Measurements from ENCODE around the gene PANX2.
"Not testable (repeated sequence)": the region's sequence is repeated elsewhere in the genome, so short reads cannot be mapped to it uniquely, and the experiment has no call there.

The PANX2 gene

DNA sequence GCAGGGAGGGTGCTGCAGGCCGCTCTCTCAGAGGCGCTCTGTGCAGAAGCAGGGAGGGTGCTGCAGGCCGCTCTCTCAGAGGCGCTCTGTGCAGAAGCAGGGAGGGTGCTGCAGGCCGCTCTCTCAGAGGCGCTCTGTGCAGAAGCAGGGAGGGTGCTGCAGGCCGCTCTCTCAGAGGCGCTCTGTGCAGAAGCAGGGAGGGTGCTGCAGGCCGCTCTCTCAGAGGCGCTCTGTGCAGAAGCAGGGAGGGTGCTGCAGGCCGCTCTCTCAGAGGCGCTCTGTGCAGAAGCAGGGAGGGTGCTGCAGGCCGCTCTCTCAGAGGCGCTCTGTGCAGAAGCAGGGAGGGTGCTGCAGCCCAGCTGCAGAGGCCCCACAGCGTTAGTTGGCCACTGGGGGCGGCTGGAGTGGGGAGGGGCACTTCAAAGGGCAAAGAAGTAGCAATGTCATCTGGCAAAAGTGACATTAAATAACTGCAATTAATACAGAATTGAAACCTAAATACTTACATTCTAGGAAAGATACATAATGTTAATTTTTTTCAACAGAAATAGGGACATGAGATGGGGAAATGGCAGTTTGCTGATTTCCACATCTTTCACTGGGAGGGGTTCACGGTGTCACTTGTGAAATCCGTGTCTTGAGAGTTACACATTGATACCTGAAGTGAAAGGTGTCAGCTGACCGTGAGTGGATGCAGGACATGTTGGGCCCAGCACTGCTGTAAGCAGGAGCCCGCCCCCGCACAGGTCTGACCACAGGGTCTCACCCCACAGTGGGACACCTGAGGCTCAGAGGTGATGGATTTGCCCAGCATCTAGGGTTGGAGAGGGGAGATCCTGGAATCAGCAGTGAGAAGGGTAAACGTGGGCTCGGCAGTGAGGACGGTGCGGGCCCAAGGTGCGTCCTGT is 23.0 kb upstream of the PANX2 start:
- DNase-seq: not testable (repeated sequence)

DNA sequence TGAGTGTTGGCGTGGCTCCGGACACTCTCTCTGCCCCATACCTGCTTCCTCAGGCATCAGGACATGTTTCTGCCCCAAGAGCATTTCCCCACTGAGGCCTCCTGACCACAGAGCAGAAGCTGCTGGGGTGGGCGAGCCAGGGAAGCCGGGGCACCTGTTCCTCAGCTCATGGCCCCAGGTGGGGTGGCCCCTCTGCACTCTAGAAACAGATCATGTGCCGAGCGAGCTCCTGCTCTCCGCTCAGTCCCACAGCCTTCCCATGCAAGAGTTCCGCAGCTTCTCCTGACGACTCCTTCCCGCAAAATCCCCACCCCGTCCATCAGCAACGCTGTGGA is 22.4 kb upstream of the PANX2 start:
- no peak for DNase-seq

- DNase-seq: peak; percentile 25
Observed at GRCh38 chr22:50148991-50149721, 21.4 kb upstream of the PANX2 start.

DNA sequence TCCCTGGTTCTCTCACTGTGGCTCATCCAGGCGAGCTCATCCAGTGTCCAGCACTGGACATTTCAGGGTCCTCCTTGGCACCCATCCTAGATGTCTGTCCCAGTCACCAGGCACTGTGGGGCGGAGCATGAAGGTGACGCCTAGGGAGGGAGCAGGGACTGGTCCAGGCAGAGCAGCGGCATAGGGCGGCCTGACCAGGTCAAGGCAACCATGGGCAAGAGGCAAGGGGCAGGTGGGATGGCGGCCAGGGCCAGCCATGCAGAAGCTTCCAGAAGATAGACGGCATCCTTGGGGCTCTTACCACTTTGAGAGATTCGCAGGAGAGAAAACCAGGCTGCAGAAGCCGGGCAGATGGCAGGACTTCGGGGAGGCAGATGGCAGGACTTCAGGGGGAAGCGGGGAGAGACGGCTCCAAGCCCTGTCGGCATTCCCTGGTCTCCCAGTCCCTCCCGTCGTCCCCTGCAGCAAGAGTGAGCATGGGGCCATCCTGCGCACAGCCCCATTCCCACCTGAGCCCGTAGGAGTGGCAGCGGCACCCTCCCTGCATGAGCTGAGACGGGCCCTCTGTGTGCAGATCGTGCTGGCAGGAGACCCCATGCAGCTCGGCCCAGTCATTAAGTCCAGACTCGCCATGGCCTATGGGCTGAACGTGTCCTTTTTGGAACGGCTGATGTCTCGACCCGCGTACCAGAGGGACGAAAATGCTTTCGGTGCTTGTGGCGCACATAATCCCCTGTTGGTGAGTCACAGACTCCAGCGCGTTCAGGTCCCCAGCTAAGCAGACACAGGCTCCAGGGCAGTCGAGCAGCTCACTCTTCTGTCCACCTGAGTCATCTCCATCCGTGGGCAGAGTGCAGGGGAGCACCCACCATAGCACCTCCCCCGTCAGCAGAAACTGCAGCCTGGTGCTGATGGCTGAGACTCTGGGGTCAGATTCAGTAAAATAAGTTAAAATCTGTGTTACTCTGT is 20.1 kb upstream of the PANX2 start:
- peak; percentile 78 for DNase-seq

DNA sequence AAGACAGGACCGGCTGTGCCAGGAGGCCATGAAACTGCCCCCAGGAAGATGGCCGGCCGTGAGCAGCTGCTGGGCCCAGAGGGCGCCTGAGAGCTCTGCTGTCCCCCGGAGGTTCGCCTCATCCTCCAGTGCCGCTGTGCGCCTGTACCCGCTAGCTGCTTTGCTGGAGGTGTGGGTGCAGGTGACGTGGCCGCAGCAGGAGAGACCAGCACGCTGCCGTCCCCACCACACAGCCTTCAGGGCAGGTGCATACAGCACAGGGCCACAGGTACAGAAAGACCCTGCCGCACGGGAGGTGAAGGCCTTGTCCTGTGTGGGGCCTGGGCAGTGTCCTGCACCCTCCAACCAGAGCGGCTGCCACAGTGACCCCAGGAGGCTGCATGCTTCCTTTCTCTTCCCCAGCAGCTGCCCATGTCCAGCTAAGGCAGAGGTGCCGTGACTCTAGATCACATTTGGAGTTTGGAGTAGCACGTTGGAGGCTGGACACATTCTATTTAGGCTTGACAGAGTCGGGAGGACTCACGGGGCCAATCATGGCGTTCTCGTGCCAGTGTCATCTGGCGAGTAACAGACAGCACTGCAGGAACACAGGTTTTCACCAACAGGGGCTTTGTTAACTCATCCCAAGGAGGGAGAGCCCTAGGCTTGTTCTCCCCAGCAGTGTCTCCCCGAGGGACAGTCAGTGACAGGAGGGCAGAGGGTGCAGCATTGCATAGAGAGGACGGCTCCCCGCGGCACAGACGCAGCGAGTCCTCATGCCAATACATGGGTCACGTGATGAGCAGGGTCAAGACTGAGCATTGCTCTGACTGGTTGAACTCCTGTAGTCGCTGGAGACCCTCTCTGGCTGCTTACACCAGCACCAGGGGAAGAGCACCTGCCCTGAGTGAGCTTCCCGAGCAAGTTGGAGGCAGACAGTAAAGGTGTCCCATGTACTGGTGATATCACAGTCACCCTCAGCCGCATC is 18.7 kb upstream of the PANX2 start:
- DNase-seq: no peak

DNA sequence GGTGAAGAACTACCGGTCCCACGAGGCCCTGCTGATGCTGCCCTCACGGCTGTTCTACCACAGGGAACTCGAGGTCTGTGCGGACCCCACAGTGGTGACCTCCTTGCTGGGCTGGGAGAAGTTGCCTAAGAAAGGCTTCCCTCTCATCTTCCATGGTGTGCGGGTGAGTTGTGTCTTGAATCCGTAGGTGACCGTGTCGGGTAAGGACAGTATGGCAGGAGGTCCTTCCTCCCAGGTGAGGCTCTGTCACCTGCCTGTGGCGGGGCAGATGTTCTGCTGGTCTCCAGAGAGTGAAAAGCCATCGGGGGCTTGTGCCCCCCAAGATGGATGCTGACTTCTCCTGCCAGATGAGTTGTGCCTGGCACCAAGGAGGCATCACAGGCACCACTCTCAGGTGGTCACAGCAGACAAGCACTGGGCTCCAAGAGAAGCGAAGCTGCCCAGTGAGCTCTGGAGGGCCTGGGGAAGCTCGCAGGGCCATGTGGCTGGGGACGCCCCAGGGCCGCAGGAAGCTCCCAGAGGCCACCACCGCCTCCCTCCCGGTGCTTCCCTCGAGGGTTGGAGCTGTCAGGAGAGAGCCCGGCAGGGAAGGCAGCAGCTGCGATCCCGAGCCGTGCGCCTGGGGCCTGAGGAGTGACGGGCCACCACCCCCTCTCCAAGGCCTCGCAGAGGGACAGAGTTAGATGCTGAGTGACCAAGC is 17.3 kb upstream of the PANX2 start:
- no peak for DNase-seq

GRCh38 chr22:50153756-50154140 is 16.8 kb upstream of the PANX2 start:
- no peak for DNase-seq

GRCh38 chr22:50157709-50158375 is 12.7 kb upstream of the PANX2 start:
- DNase-seq: peak; percentile 80

- DNase-seq: no peak
Observed at GRCh38 chr22:50160947-50161346, 9.6 kb upstream of the PANX2 start.

DNA sequence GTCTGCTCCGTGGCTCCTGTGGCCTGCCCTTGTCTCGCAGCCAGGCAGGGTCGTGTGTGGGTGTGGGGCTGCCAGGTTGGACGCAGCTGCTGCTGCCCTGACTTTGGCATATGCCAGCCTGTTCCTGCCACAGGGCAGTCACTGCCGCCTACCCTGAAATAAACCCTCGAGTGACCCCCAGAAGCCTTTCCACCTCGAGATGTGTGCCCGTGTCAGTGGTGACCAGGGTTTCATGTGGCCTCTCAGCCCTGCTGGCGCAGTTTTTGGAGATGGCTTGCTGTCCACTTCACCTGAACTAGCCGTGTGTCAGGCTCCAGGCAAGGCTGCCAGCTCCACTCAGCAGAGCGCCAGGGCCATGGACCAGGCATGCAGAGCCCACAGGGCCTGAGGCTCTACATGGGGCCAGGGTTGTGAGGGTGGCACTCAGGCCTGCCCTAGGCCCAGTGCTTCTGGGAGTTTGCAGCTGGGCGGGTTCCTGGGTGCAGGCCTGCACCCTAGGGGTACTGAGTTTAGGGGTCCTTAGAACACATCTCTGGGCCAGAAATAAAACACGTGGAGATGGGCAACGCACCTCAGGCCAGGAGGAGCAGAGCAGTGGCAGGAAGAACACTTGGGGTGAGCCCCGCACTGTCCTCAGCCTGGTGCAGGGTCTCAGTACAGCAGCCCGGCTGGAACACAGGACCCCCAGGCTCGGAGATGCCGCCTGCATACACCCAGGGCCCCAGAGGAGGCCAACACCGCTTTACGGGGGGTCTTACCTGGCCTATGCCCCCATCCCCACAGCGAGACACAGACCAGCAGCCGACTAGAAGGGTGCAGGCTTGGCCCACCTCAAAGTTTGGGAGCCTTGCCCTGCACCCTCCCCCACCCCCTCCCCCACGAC is 8.8 kb upstream of the PANX2 start:
- no peak for DNase-seq

GRCh38 chr22:50162391-50162956 is 8.1 kb upstream of the PANX2 start:
- no peak for DNase-seq

GRCh38 chr22:50165436-50166123 is 5.0 kb upstream of the PANX2 start:
- no peak for DNase-seq

DNA sequence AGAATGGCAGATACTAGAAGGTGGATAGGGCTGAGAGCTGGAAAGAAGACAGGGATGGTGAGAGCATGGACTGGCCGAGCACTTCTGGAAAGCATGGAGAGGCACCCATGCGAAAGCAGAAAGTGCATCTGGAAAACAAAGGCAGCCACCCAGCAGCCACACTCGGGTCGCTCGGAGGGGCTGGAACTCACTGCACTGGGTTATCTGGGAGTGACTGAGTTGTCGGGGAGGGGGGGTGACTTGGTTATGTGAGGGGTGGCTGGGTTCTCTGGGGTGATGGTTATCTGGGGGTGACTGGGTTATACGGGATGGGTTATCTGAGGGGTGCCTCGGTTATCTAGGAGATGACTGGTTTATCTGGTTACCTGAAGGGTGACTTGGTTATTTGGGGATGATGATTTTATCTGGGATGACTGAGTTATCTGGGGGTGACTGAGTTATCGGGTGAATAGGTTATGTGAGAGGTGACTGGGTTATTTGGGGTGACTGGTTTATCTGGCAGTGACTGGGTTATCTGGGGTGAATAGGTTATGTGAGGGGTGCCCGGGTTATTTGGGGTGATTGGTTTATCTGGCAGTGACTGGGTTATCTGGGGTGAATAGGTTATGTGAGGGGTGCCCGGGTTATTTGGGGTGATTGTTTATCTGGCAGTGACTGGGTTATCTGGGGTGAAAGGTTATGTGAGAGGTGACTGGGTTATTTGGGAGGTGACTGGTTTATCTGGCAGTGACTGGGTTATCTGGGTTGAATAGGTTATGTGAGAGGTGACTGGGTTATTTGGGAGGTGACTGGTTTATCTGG is 2.6 kb upstream of the PANX2 start:
- no peak for DNase-seq

GRCh38 chr22:50168490-50169180 is 1.9 kb upstream of the PANX2 start:
- DNase-seq: not testable (repeated sequence)

GRCh38 chr22:50169181-50169759 is 1.3 kb upstream of the PANX2 start:
- DNase-seq: no peak

- DNase-seq: peak; percentile 42
Observed at GRCh38 chr22:50169774-50170341, 673 bp upstream of the PANX2 start.
